Stomach (tissue), 4 donors: ENCODE data around the gene MANEA.

Experiments
- POLR2A ChIP-seq, 4 donors: fragments of 450-650 bp; IDR thresholded peaks; one replicate each; pipeline ENCODE4 v1.6.1; 2016; ENCODE audit warnings: antibody characterized with exemption in 4 of 4, control low read depth in 2 of 4, mild to moderate bottlenecking in 1 of 4, moderate library complexity in 1 of 4
- TF ChIP-seq, protein P1 (sequence below), 7 experiments: fragments of 450-650 bp in 4 of 7; fragments of 200-600 bp in 3 of 7; sonication (generic) in 3 of 7; IDR thresholded peaks; one replicate each; pipeline ENCODE4 v1.5.1; 2016 to 2019; ENCODE audit warnings: antibody characterized with exemption in 7 of 7, control low read depth in 2 of 7, mild to moderate bottlenecking in 1 of 7

- TF ChIP-seq POLR2A (IDR thresholded peaks at IDR 0.05) = no peak
- TF ChIP-seq, protein P1, sequence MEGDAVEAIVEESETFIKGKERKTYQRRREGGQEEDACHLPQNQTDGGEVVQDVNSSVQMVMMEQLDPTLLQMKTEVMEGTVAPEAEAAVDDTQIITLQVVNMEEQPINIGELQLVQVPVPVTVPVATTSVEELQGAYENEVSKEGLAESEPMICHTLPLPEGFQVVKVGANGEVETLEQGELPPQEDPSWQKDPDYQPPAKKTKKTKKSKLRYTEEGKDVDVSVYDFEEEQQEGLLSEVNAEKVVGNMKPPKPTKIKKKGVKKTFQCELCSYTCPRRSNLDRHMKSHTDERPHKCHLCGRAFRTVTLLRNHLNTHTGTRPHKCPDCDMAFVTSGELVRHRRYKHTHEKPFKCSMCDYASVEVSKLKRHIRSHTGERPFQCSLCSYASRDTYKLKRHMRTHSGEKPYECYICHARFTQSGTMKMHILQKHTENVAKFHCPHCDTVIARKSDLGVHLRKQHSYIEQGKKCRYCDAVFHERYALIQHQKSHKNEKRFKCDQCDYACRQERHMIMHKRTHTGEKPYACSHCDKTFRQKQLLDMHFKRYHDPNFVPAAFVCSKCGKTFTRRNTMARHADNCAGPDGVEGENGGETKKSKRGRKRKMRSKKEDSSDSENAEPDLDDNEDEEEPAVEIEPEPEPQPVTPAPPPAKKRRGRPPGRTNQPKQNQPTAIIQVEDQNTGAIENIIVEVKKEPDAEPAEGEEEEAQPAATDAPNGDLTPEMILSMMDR (IDR thresholded peaks at IDR 0.05) = no peak
These were observed 3.7 kb downstream of the MANEA start for GRCh38 chr6:95581073-95581472.
